C4-2B (cell line): ENCODE results near the gene CHMP1A.

Experiments used
- CTCF ChIP-seq: fragments of 450-650 bp; conservative IDR thresholded peaks from 2 replicates; pipeline ENCODE4 v1.5.1; 2017; ENCODE audit warnings: mild to moderate bottlenecking
- ZFX ChIP-seq: fragments of 450-650 bp; IDR thresholded peaks from 2 replicates; pipeline ENCODE4 v1.6.1; 2017

DNA sequence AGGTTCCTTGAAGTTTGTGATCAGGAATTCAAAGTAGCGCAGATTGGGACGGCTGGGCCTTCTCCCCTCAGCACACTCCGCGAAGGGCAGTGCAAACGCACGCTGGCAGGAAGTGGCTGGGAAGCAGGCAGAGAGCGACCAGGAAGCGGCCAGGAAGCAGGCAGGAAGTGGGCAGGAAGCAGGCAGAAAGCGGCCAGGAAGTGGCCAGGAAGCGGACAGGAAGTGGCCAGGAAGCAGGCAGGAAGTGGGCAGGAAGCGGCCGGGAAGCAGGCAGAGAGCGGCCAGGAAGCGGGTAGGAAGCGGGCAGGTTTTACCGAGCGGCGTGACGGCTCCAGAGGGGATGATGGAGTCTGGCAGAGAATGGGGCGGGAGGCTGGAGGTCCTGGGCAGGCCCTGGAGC, 40.9 kb downstream of the CHMP1A start:
- TF ChIP-seq CTCF (no peak), ZFX (no peak)
